ENCODE data around the gene MDGA2.
A peak's percentile ranks its signal among the peaks of the same experiment; 100 is the strongest.
"Not testable (repeated sequence)": the region's sequence is repeated elsewhere in the genome, so short reads cannot be mapped to it uniquely, and the experiment has no call there.

The MDGA2 gene

DNA sequence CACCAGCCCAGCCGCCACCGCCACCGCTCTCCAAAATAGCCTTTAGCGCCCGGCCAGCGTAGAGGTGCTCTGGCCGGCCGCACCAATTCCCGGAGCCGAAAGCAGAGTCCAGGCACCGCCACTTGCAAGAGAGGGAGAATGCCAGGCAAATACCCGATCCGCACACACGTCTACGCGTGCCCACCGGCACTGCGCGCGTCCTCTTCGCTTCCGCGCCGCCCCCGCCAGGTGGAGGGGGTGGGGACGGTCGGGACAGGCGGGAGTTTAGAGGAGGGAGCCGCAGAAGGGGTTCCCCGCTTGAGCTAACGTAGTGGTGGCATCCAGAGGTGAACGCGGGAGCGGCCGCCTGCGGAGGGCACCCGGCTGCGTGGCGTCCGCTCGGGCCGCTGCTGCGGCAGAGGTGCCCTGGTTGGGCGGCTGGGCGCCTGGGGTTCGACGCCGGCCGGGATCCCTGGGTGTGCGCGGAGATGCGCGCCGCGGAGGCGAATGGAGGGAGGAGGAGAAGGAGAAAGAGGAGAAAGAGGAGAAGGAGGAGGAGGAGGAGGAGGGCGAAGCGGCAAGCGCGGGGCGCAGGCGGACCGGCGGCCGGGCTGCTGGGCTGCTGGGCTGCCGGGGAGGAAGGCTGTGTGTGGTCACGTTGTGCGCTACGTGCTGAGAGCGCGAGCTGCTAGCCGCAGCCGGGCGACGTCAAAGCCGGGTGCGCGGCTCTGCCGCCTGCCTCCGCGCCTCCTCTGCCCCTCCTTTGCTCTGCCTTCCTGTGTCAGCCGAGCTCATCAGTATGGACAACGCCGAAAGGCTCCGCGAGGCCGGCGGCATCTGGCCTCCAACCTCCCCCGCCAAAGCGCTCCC is at the start of gene MDGA2:
Gene MDGA2, minus strand, starts transcription at position 140 of the 849 bp plus-strand sequence.
- peak; percentile 71 for DNase-seq

GRCh38 chr14:47722929-47723693 is 47.7 kb upstream of the MDGA2 start:
- DNase-seq, result no peak

DNA sequence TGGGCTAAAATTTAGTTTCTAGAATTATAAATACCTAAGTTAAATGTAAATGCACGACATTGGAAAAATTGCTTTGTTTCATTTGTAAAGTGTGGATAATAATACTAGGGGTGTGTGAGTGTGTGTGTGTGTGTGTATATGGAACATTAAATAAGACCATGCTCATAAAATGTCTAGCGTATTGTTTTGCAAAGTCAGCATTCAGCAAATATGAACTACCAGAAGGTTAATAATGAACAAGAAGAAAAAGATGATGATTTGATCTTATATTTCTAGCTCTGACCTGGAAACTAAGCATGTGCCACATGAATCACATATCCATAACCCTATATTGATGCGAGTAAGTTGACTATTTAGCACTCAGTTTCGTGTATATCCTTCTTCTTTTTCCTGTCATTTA is 44.9 kb upstream of the MDGA2 start:
- DNase-seq, result no peak

- DNase-seq, result no peak
Observed at GRCh38 chr14:47715330-47715729, 39.9 kb upstream of the MDGA2 start.

DNA sequence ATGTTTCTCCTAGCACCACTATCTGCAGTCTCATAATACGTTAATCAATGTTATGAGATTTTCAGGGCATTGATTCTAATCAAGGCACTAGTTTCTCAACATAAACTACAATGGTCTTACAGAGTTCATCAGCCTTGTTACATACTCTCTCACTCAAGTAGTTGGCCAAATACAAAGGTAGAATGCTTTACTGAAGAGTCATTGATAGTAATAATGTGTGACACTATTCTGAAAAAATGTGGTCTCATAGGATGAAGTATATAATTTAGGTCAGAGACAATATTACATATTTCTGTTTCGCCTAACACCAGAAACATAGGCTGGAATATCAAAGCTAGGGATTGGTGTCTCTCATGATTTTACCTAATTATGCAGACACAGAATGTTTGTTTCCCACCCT is 35.2 kb upstream of the MDGA2 start:
- DNase-seq, result no peak

GRCh38 chr14:47705683-47706082 is 30.3 kb upstream of the MDGA2 start:
- DNase-seq, result no peak

DNA sequence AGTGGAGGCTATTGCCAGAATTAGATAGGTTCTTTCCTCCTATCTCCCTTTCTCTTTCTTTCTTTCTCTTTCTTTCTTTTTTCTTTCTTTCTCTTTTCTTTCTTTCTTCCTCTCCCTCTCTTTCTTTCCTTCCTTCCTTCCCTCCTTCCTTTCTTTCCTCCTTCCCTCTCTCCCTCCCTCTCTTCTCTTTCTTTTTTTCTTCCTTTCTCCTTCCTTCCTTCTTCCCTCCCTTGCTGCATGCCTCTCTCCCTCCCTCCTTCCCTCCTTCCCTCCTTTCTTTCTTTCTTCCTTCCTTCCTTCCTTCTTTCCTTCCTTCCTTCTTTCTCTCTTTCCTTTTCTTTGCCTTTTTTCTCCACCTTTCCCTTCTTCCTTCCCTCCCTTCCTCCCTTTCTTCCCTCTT is 16.4 kb upstream of the MDGA2 start:
- DNase-seq, result no peak

DNA sequence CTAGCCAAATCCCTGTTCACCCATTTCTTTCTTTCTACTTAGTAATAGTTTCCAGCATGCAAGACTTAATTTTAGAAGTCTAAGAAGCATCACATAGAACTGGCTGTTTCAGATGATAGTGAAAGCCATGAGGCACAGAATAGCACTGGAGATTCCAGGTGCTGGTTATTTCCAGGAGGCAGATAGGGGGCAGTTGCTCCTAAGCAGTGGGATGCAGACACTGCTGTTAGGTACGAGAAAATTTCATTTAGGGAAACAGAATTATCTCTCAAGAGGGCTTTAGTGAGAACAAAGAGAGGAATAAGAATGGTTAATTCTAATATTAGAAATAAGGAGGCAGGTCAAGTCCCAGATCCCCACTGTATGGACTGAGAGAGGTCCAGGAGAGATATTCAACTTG is 3.6 kb upstream of the MDGA2 start:
- peak; percentile 4 for DNase-seq

DNA sequence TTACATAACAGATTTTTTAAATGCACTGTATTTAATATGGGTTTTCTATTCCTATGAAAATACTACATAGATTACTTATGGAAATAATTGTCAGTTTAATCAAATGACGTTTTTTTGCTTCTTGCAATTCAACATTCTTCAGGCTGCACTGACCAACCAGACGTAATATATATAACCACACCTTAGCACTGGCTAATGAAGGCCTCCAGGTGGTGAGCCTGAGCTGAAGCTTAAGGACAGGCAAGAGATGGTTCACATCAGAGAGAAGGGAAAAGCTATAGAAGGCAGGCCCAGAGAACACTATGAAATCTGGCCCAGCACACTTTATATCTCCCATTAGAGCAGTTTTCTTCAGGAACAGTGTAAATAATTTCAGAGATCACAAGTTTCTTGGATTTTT is 2.8 kb upstream of the MDGA2 start:
- no peak for DNase-seq

- DNase-seq, result no peak
Observed at GRCh38 chr14:47676315-47676617, 861 bp upstream of the MDGA2 start.

DNA sequence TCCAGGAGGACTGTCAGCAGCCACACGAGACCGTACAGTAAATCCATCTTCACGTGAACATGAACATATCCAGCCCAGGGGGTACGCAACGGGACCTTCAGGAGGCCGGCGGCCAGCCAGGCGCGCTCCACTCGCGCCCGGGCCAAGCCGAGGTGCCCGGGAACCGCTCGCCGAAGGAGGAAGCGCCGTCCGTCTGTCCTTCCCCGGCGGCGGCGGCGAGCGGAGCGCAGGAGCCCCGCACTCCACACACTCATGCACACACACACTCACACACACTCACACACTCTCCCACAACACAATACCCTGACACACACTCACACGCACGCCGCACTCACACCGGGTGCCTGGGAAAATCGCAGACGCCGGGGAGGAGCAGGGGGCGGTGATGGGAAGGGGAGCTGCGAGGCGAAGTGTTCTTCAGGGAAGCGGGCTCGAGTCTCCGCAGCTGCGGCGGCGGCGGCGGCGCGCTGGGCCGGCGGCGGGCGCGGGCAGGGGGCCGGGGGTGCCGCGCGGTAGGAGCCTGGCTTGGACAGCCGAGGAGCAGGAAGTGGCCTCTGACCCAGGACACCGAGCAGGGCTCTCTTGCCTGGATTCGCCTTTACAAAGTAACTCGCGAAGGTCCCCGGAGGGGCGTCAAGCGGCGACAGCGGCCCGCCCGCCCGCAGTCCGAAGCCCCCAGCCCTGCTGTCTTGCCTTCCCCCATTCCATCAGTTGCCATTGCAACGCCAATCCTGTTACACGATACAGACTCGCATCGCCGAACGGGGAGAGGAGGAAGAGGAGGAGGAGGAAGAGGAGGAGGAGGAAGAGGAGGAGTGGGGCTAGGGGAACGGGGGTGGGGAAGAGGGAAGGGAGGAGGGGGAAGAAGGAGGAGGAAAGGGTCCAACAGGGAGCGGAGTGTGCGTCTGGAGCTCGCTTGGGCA is 601 bp downstream of the MDGA2 start:
- DNase-seq, result no peak

- peak; percentile 27 for DNase-seq
Observed at GRCh38 chr14:47674148-47674542, 1.3 kb downstream of the MDGA2 start.

GRCh38 chr14:47665337-47666134 is 9.9 kb downstream of the MDGA2 start:
- no peak for DNase-seq

GRCh38 chr14:47662466-47662865 is 12.9 kb downstream of the MDGA2 start:
- no peak for DNase-seq

- no peak for DNase-seq
Observed at GRCh38 chr14:47660158-47660557, 15.2 kb downstream of the MDGA2 start.

DNA sequence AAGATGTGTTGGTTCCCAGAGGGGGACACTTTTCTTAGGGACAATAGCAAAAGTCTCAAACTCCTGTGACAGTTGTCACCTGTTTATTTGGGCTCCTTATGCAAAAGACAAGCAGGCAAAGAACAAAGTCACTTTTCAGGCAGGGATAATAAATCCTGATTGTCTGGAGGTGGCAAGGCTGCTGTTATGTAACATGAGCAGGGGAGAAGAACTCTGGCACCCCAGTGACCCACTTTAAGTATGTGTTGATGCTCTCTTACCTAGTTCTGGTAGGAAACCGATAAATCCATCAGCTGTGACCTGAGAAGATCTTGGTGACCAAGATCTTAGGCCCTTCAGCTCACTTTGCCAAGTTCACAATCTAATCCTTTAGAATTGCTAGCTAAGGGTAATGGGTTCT is 17.4 kb downstream of the MDGA2 start:
- no peak for DNase-seq

GRCh38 chr14:47657143-47657542 is 18.3 kb downstream of the MDGA2 start:
- DNase-seq, result no peak

DNA sequence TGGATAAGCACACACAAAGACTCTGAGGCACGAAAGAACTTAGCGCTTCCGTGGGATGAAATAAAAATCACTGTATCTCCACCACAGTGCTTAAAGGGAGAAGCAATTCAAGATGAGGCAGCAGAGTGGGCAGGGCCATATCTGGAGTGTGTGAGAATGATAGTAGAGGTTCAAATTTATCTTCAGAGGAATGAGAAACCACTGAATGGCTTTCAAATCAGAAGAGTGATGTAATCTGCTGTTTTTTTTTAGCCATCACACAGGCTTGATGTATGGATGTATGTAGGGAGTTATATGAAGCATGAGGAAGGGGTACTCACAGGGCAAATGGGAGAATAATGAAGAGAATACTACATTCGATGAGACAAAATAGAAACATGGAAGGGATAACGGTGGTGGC is 24.1 kb downstream of the MDGA2 start:
- DNase-seq, result no peak

- no peak for DNase-seq
Observed at GRCh38 chr14:47637753-47638152, 37.7 kb downstream of the MDGA2 start.

DNA sequence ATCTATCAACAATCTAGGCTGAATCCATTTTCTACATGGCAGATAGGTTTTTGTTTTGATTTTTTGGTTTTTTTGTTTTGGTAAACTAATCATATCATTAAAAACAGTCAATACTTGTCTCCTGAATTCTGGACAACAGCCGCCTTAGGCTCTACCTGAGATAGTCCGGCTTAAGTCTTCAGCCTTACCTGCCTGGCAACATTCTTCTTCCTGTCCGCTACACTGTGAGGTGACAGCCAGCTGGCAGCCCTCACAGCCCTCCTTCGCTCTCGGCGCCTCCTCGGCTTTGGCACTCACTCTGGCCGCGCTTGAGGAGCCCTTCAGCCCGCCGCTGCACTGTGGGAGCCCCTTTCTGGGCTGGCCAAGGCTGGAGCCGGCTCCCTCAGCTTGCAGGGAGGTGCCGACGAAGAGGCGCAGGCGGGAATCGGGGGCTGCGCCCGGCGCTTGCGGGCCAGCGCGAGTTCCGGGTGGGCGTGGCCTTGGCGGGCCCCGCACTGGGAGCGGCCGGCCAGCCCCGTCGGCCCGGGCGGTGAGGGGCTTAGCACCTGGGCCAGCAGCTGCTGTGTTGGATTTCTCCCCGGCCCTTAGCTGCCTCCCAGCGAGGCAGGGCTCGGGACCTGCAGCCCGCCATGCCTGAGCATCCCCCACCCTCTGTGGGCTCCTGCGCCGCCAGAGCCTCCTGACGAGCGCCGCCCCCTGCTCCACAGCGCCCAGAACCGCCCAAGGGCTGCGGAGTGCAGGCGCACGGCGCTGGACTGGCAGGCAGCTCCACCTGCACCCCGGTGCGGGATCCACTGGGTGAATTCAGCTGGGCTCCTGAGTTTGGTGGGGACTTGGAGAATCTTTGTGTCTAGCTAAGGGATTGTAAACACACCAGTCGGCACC is 49.0 kb downstream of the MDGA2 start:
- DNase-seq, result peak; percentile 66

DNA sequence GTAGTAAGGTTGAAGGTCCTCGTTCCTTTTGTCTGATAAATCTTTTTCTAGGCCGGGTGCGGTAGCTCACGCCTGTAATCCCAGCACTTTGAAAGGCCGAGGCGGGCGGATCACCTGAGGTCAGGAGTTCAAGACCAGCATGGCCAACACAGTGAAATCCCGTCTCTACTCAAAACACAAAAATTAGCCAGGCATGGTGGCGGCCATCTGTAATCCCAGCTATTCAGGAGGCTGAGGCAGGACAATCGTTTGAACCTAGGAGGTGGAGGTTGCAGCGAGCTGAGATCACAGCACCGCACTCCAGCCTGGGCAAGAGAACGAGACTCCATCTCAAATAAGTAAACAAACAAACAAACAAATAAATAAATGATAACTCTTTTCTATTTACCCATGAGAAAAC is 51.3 kb downstream of the MDGA2 start:
- DNase-seq, result not testable (repeated sequence)
